WTC11 (cell line): Measurements from ENCODE around the gene SLC66A2.

Experiments
- CREB1 ChIP-seq: sonication (generic); formaldehyde crosslinking; IDR thresholded peaks from 2 replicates; pipeline ENCODE4 v1.8.0; 2023; ENCODE audit warnings: mild to moderate bottlenecking, missing genetic modification reagents
- CREM ChIP-seq: sonication (generic); formaldehyde crosslinking; IDR thresholded peaks from 2 replicates; pipeline ENCODE4 v1.8.1; 2022; ENCODE audit warnings: mild to moderate bottlenecking, missing genetic modification reagents, moderate library complexity
- CTCF ChIP-seq: fragments of 200-600 bp; IDR thresholded peaks from 2 replicates; pipeline ENCODE4 v1.8.0; 2022; ENCODE audit warnings: antibody characterized with exemption
- MAX ChIP-seq: sonication (generic); formaldehyde crosslinking; IDR thresholded peaks from 2 replicates; pipeline ENCODE4 v1.8.0; 2022; ENCODE audit warnings: mild to moderate bottlenecking, missing genetic modification reagents

GRCh38 chr18:79963658-79964329 lies 12.3 kb upstream of the SLC66A2 start:
- no peak for TF ChIP-seq CTCF
- TF ChIP-seq CREM (CRISPR knock-in tag): no peak
- TF ChIP-seq CREB1 (CRISPR knock-in tag): no peak
- TF ChIP-seq MAX (CRISPR knock-in tag): no peak
